GM23338 (cell line): ENCODE measurements around the gene CD82. TPM values are rescaled to one million over a fixed set of nuclear protein-coding genes. Genes with fewer than 3 reads are reported as not detected.

Experiments
- ATAC-seq: fragments of 200-7000 bp; cut with Tn5 transposase; 3 replicates; pipeline ENCODE4 v1.9.1; 2020
- DNase-seq: peaks from one replicate; pipeline ENCODE4 v3.0.0-alpha.2; 2015; ENCODE audit warnings: low spot score
- H2AFZ ChIP-seq: fragments of 200-600 bp; sonication (generic); 2 replicates; pipeline ENCODE4 v1.8.0; 2016; ENCODE audit warnings: antibody characterized with exemption, mild to moderate bottlenecking, moderate library complexity
- H3F3A ChIP-seq: fragments of 200-600 bp; sonication (generic); replicated peaks from 2 replicates; pipeline ENCODE4 v1.8.0; 2017; ENCODE audit warnings: antibody characterized with exemption, mixed run types, low read depth
- H3K27ac ChIP-seq: fragments of 200-600 bp; sonication (generic); 2 replicates; pipeline ENCODE4 v1.6.1; 2016; ENCODE audit warnings: low read depth
- H3K27me3 ChIP-seq: fragments of 200-600 bp; sonication (generic); 2 replicates; pipeline ENCODE4 v1.8.0; 2016; ENCODE audit warnings: mild to moderate bottlenecking, mixed run types, moderate library complexity; ENCODE audit not compliant: insufficient read depth
- H3K36me3 ChIP-seq: fragments of 200-600 bp; sonication (generic); 2 replicates; pipeline ENCODE4 v1.8.0; 2016; ENCODE audit warnings: mild to moderate bottlenecking; ENCODE audit not compliant: insufficient read depth
- H3K4me1 ChIP-seq: fragments of 200-600 bp; sonication (generic); 2 replicates; pipeline ENCODE4 v1.8.0; 2016; ENCODE audit warnings: mild to moderate bottlenecking, moderate library complexity; ENCODE audit not compliant: insufficient read depth
- H3K4me2 ChIP-seq: fragments of 200-600 bp; sonication (generic); 2 replicates; pipeline ENCODE4 v1.7.1; 2017; ENCODE audit warnings: mixed run types
- H3K4me3 ChIP-seq: fragments of 200-600 bp; sonication (generic); 2 replicates; pipeline ENCODE4 v1.6.1; 2016; ENCODE audit warnings: mixed run types
- H3K79me2 ChIP-seq: fragments of 200-600 bp; sonication (generic); replicated peaks from 2 replicates; pipeline ENCODE4 v1.8.0; 2017; ENCODE audit warnings: mild to moderate bottlenecking; ENCODE audit not compliant: insufficient read depth
- H3K9me2 ChIP-seq: fragments of 200-600 bp; sonication (generic); 2 replicates; pipeline ENCODE4 v1.8.0; 2017; ENCODE audit not compliant: insufficient read depth
- H4K20me1 ChIP-seq: fragments of 200-600 bp; sonication (generic); replicated peaks from 2 replicates; pipeline ENCODE4 v1.8.0; 2017; ENCODE audit warnings: mild to moderate bottlenecking; ENCODE audit not compliant: insufficient read depth
- H3K27ac Mint-ChIP-seq: 2 replicates; pipeline ENCODE4 v1.8.0; 2020; ENCODE audit warnings: inconsistent platforms, mild to moderate bottlenecking, moderate library complexity, mixed read lengths
- H3K27me3 Mint-ChIP-seq: 3 replicates; pipeline ENCODE4 v1.8.0; 2022; ENCODE audit warnings: low read depth, mild to moderate bottlenecking, moderate library complexity, mixed read lengths, inconsistent platforms; ENCODE audit not compliant: insufficient read depth, poor library complexity
- H3K36me3 Mint-ChIP-seq: 3 replicates; pipeline ENCODE4 v1.8.0; 2021; ENCODE audit warnings: low read depth, mild to moderate bottlenecking, inconsistent platforms, moderate library complexity, mixed read lengths
- H3K4me1 Mint-ChIP-seq: 3 replicates; pipeline ENCODE4 v1.8.0; 2020; ENCODE audit warnings: mild to moderate bottlenecking, inconsistent platforms, mixed read lengths
- H3K4me3 Mint-ChIP-seq: 3 replicates; pipeline ENCODE4 v1.8.0; 2021; ENCODE audit warnings: moderate library complexity, mild to moderate bottlenecking, inconsistent platforms, mixed read lengths
- H3K9me3 Mint-ChIP-seq: 3 replicates; pipeline ENCODE4 v1.8.0; 2020; ENCODE audit warnings: moderate library complexity, mild to moderate bottlenecking, inconsistent platforms, mixed read lengths
- CREB1 ChIP-seq: fragments of 250-450 bp; sonication (Bioruptor Pico); IDR thresholded peaks from 2 replicates; pipeline ENCODE4 v1.5.0; 2020; ENCODE audit warnings: low read depth, mild to moderate bottlenecking, moderate library complexity
- CTCF ChIP-seq, 2 experiments: fragments of 200-600 bp in 1 of 2; sonication (generic) in 1 of 2; conservative IDR thresholded peaks; 2 replicates each; pipeline versions ENCODE4 v1.5.1 to v1.6.1; 2016 to 2017; ENCODE audit warnings: antibody characterized with exemption in 2 of 2, low read depth in 2 of 2, mild to moderate bottlenecking in 2 of 2, moderate library complexity in 1 of 2
- EZH2 ChIP-seq: fragments of 200-600 bp; sonication (generic); IDR thresholded peaks from one replicate; pipeline ENCODE4 v1.8.0; 2017; ENCODE audit warnings: antibody characterized with exemption, mild to moderate bottlenecking, low read depth; ENCODE audit not compliant: unreplicated experiment
- EZH2phosphoT487 ChIP-seq: fragments of 200-600 bp; sonication (generic); IDR thresholded peaks from one replicate; pipeline ENCODE4 v1.8.1; 2018; ENCODE audit warnings: antibody characterized with exemption; ENCODE audit not compliant: unreplicated experiment
- JUNB ChIP-seq: IDR thresholded peaks from one replicate; pipeline ENCODE4 v1.6.1; 2016; ENCODE audit warnings: antibody characterized with exemption; ENCODE audit not compliant: unreplicated experiment
- NANOG ChIP-seq: IDR thresholded peaks from 2 replicates; pipeline ENCODE4 v1.6.1; 2016; ENCODE audit warnings: antibody characterized with exemption, borderline replicate concordance
- POLR2AphosphoS5 ChIP-seq: IDR thresholded peaks from 2 replicates; pipeline ENCODE4 v1.6.1; 2016; ENCODE audit warnings: antibody characterized with exemption, low read depth
- REST ChIP-seq: IDR thresholded peaks from one replicate; pipeline ENCODE4 v1.6.1; 2018; ENCODE audit warnings: antibody characterized with exemption; ENCODE audit not compliant: unreplicated experiment
- STAT1 ChIP-seq: IDR thresholded peaks from one replicate; pipeline ENCODE4 v1.6.1; 2016; ENCODE audit warnings: antibody characterized with exemption; ENCODE audit not compliant: unreplicated experiment
- ZNF114 ChIP-seq: fragments of 250-450 bp; sonication (Bioruptor Pico); IDR thresholded peaks from 2 replicates; pipeline ENCODE4 v1.5.0; 2020; ENCODE audit warnings: mild to moderate bottlenecking, moderate library complexity
- ZNF331 ChIP-seq: fragments of 250-450 bp; sonication (Bioruptor Pico); IDR thresholded peaks from 2 replicates; pipeline ENCODE4 v1.5.0; 2020; ENCODE audit warnings: low read depth, mild to moderate bottlenecking, moderate library complexity
- ZNF462 ChIP-seq: fragments of 250-450 bp; sonication (Bioruptor Pico); IDR thresholded peaks from 2 replicates; pipeline ENCODE4 v1.5.0; 2020; ENCODE audit warnings: mild to moderate bottlenecking, moderate library complexity
- polyA plus RNA-seq: library from polyadenylated mRNA; unstranded; fragments of >200 nt; fragmentation: Nextera tagmentation; extraction: Ambion mirVana; gene quantifications from 2 replicates; pipeline ENCODE4 v1.2.1, GENCODE V29; 2016
- total RNA-seq: library from RNA; depleted of rRNA; stranded (reverse); fragments of >200 nt; shearing (Covaris generic); gene quantifications from 2 replicates; pipeline ENCODE4 v1.2.3, GENCODE V29; 2014
- TF ChIP-seq, protein P1 (sequence below): IDR thresholded peaks from 2 replicates; pipeline ENCODE4 v1.6.1; 2016; ENCODE audit warnings: antibody characterized with exemption

CD82 gene
- total and polyA plus RNA-seq, 2 experiments from 2014 or later = 4.4 to 4.9 TPM

DNA sequence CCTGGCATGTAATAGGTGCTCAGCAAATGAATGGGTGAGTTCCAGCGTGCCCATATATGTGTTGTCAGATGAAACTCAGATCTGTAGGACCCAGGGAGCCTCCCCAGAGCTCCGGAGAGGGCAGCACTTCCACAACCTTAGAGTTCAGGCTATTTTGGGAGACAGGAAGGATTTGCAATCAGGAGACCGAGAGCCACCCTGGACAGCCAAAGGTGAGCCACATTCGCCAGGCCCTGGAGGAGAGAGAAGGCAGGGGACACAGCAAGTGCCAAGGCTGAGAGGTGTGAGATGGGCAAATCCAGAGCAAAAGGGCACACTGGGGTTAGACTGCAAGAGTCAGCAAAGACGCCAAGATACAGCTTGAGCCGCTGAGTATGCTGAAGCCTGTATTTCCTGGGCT lies 66.4 kb downstream of the CD82 start:
- Histone ChIP-seq H3F3A (no peaks in the 10 kb centered on the region), H3K4me2 (no peak overlapping the region), H3K79me2 (no peaks in the 10 kb centered on the region), H3K27me3 (no peaks in the 10 kb centered on the region), H3K4me3 (no peak overlapping the region), H3K4me1 (peaks cover 19% of the 10 kb centered on the region), H2AFZ (no peak overlapping the region), H3K9me2 (no peaks in the 10 kb centered on the region), H3K36me3 (no peaks in the 10 kb centered on the region), H3K27ac (no peak overlapping the region), H4K20me1 (no peaks in the 10 kb centered on the region)
- Mint-ChIP-seq H3K27me3 (peaks cover 12% of the 10 kb centered on the region), H3K9me3 (no peaks in the 10 kb centered on the region; the same call in 2 of the 3 replicates), H3K4me1 (peaks cover 29% of the 10 kb centered on the region), H3K27ac (no peak overlapping the region), H3K4me3 (no peak overlapping the region), H3K36me3 (no peaks in the 10 kb centered on the region)
- ATAC-seq (no peak), DNase-seq (no peak)
- TF ChIP-seq REST (no peak), CREB1 (CRISPR knock-in tag) (no peak), JUNB (no peak), STAT1 (no peak), EZH2 (no peak), ZNF114 (CRISPR knock-in tag) (no peak), NANOG (no peak), ZNF462 (CRISPR knock-in tag) (no peak), POLR2AphosphoS5 (no peak), EZH2phosphoT487 (no peak), CTCF (conservative IDR thresholded peaks at IDR 0.05; ENCODE audit: low read depth in 2 of 2) (no peak), ZNF331 (CRISPR knock-in tag) (no peak)
- TF ChIP-seq, protein P1, sequence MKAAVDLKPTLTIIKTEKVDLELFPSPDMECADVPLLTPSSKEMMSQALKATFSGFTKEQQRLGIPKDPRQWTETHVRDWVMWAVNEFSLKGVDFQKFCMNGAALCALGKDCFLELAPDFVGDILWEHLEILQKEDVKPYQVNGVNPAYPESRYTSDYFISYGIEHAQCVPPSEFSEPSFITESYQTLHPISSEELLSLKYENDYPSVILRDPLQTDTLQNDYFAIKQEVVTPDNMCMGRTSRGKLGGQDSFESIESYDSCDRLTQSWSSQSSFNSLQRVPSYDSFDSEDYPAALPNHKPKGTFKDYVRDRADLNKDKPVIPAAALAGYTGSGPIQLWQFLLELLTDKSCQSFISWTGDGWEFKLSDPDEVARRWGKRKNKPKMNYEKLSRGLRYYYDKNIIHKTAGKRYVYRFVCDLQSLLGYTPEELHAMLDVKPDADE = no peak
